HG03439 (cell line): Measurements from ENCODE around the gene CPED1.
"Not testable (repeated sequence)": the region's sequence is repeated elsewhere in the genome, so short reads cannot be mapped to it uniquely, and the experiment has no call there.

Experiments used
- ATAC-seq: cut with Tn5 transposase; IDR thresholded peaks from one replicate; pipeline ENCODE4 v1.9.1; 2021; ENCODE audit warnings: mild to moderate bottlenecking, moderate library complexity; ENCODE audit not compliant: unreplicated experiment

The CPED1 gene

GRCh38 chr7:120981117-120981516 is 7.4 kb upstream of the CPED1 start:
- no peak for ATAC-seq

- peak; percentile 56 for ATAC-seq
Measured at GRCh38 chr7:120981888-120982615, 6.5 kb upstream of the CPED1 start.

GRCh38 chr7:120983592-120983991 is 4.9 kb upstream of the CPED1 start:
- ATAC-seq, result not testable (repeated sequence)

DNA sequence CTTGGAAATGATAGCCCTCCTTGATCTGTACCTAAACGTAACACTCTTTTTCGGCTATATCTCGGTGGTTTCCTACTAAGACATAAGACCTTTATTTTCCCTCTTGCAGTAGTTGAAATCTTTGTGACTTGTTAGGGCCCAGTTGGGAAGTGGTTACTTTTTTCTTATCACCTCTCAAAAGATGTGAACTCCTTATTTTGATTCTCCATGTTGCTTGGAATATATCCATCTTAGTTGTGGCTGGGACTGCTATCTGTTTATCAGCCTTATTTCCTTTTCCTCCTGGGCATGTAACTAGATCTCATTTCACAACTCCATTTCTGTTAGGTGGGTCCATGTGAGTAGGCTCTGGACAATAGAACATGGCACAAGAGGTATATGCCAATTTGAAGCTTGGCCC is 4.1 kb upstream of the CPED1 start:
- ATAC-seq, result no peak

DNA sequence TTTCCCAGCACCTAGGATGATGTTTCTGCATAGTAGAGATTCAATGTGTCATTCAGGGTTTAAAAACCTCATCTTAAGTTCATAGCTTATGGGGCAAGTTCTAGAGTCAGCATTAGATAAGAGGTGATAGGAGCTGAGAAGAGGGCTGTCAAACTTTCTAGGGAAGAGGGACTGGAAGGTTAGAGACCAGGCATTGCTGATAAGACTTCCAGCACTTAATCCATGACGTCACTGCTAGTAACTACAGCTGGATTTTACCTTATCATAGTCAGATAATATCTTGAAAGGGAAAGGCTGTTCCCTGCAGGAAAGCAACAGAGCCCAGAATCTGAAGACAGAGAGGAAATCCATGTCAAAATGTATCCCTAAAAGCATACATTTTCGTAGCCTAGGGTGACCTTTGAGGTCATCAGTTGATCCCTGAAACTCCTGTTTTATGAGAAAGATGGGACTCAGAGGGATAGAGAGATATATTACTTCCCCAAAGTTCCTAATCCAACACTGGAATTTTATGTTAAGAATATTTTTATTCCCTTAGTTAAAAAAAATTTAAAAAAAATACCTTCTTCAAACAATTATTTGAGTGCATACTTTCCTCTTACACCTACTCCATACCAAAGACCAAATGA is 3.3 kb upstream of the CPED1 start:
- no peak for ATAC-seq

GRCh38 chr7:120985839-120986238 is 2.7 kb upstream of the CPED1 start:
- no peak for ATAC-seq

GRCh38 chr7:120986650-120987049 is 1.9 kb upstream of the CPED1 start:
- no peak for ATAC-seq

- ATAC-seq, result no peak
Measured at GRCh38 chr7:120987280-120987679, 1.2 kb upstream of the CPED1 start.

DNA sequence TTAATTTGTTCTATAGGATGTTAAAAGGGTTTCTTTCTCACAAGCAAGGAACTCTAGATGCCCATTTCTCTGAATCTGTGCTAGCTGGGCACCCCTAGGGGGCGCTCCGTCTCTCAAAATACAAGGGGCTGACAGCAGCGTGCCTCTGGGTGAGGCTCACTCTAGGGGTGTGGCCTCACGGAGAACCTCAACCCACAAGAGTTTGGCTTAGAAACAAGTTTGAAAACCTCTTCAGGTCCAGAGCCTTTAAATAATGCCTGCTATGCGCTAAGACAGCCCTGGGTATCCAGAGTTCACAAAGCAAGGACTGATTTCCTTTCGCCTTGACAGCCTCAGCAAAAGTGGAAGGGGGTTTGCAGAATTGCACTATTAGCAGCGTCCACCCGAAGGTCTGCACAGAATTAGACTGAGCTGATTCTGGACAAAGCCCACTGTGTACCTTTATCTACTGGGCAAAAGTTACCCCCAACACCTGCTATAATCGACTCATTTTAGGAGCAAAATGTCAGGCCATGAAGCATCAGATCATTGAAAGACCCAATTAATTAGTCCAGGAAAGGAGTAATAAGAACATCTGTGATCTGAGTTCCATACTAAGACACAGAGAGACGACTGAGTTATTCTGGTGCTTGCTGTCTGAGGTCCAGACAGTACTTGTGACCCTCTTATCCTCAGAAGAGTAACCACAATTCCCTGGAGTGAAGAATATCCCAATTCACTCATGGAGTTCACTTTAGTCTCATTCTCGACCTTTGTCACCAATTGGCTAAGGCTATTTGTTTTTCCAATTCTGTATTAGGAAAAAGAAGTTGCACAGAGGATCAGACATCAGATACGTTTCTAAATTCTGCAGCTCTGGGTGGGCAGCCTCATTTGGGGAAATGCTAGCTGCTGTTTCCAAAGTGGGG is 574 bp upstream of the CPED1 start:
- peak; percentile 97 for ATAC-seq

DNA sequence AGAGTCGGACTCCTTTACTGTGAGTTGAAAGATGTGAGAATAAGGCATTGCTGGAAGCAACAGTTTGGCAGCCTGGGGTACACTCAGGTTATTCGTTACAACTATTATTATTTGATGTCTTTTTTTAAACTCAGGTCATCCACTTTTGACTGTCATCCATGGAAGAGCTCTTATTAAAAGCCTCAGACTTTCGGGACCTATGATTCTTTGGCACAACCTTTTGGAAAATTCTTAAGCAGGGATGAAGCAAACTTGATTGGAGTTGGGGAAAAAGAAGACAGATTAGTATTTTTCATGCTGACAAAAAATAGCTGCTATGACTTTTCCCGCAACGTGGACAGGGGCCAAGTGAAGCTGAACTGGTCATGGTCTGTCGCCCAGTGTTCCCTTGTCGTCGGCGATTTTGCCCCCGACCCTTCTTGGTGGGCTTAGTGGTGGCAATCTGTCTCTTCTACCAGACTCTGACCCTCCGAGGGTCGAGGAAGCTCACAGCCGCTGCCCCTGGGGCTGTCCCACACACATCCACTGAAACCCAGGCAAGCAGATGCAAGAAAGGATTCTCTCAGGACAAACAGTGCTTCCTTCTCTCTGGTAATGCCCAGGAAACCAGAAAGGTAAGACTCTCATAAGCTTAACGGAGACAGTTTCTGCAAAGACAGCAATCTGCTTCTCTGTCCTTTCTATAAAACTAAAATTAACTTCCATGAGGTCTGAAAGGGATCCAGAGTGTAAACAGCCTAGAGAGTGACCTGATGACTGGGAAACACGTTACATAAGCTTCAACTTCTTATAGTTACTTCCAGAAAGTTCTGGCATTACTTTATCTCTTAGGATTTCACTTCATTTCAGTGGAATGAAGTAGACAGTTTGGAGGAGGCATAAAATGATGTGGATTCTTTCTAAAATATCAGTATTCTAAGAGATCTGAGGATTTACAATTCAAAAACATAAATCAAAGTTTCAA is 1.0 kb downstream of the CPED1 start:
- ATAC-seq, result no peak

GRCh38 chr7:120990468-120991118 is 2.1 kb downstream of the CPED1 start:
- ATAC-seq, result no peak

DNA sequence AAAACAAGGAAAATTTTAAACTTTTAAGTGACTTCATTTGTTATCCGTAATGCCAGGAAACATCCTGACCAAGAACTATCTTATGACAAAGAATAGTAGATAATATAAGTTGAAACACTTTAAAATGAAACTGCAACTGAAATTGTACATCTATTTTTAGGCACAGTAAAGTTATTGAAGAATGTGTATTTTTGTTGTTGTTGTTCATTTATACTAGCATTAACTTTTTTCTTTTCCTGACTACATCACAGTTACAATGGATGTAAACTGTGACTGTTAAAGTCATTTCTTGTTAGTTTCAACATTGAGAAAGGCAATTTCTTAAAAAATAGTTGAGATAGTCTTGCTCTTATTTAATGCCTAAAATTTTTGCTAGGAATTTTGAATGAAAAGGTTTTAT is 2.6 kb downstream of the CPED1 start:
- ATAC-seq, result peak; percentile 40

DNA sequence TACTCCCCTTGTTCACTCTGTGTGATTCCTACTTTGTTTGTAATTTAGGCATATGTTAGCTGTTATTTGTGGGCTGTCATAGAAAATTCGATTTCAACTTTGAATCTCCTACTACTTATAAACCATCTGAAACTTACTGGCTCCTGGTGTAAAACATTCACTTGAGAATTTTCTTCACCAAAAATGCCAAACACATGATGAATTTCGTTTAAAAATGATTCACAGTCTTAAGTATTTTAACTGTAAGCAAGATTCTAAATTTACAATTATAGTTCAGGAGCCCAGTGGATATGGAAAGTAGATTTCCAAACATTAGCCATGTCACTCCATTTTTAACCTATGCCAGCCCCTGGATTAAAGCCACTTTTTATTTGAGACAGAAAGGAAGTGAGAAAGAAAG is 3.1 kb downstream of the CPED1 start:
- ATAC-seq, result no peak

DNA sequence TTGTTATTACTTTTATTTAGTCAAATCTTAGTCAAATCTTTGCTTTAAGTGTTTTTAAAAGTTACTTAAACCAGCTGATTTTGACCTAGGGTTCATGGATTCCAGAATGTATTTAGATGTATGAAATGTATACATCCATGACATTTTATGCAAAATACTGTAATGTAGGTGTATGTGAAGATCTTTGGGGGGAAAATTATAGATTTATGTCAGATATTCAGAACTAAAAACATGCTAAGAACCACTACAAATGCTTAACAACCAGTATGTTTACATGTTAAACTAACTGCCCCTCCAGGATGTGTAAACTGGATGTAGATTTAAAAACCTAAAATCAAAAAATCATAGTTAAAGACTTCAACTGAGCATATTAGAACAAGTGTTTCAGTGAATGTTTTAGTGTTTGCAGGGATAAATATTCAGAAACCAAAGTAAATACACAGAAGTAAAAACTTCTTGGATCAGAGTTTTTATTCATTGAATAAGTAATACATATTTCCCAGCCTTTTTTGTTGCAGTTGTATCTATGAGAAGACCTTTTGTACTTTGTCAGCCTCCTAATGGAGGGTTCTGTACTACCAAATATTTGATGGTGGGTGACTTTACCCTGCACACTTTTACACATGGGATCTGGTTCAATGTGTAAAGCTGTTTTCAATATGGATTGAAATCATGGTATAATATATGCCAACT is 3.9 kb downstream of the CPED1 start:
- ATAC-seq, result no peak

DNA sequence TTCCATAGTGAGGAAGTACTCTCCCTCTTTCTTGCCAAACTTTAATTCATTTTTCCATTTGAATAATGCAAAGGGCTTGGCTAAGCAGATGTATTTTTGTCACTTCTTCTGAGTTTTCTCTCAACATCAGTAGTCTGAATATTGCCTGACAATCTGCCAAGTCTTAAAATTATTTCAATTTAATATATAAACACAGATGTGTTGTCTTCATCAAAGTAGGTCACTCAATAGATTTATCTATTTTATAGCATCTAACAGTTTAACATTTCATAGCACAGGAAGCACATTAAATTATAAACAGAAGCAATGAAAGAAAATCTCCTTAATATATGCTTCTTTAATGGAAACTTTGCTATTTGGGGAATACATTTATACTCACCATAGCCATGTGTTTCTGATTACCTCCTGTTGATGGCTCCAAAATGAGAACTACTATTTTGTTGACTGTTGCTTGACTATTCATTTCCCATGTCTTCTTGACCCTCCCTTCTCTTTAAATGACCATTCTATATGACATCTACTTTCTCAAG is 4.5 kb downstream of the CPED1 start:
- ATAC-seq, result no peak

DNA sequence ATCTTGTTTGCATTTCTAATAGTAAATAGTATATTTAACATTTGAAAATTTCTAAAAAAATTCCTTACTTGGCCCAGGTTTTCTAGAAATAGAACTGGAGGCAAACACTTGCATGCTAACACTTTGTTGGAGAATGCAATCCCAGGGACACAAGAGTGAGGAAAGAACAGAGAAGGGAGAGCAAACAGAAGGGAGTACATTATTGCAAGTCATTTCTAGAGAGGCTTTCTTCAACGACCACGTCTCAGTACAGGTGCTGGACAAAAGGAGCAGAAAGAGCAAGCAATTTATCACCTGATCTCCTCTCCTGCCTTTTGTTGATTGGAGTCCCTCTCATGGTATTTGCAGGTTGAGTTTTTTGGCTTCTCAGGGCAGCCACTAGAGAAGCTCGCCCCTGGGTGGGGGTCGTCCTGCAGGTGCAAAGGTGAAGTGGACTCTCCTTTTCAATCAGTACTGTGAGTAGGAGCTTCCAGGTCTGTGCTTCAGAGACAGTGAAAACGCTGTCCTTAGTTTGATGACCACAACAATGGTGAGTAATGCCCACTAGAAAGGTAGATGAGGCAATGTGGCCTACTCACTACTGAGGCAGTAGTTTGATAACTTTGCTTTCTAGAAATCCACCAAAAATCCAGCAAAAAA is 5.2 kb downstream of the CPED1 start:
- no peak for ATAC-seq

DNA sequence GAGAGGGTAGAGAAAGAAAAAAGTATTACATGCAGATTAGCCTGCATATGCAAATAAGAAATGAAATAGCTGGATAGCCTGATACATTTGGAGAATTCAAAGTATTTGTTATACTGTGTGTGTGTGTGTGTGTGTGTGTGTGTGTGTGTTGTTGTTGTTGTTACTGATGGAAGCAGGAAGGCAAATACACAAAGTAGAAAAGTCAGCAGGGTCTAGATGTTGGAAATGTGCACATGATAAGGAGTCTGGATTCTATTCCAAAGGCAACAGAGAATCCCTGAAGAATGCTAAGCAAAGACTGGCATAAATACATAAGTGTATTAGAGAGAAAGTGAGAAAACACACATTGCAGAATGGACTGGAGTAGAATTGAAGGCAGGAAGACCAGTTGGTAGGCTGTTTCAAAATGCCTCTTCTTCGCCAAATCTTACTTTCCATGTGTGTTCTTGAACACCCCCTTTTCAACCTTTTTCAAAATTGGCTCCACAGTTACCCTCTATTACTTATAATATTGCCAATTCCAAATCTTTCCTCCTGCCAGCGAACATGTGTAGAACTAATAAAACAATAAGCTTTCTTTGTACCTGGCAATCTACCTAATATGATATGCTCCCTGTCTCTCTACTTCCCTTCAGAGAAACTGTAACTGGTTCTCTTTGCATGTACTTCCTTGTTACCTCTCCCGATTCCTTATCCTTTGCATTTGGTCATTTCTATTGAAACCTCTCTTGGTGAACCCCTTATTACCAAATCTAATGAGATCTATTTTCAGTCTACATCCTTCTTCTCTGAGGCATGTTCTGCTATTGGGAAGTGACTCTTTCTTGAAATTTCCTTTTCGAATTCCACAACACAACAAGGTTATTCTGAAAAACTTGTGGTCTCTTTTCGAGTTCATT is 6.2 kb downstream of the CPED1 start:
- ATAC-seq, result no peak

GRCh38 chr7:120995654-120996053 is 7.1 kb downstream of the CPED1 start:
- ATAC-seq, result no peak
